ENCODE results near the gene TRAF1. TPM values are rescaled to one million over a fixed set of nuclear protein-coding genes. Genes with fewer than 3 reads are reported as not detected.

Gene TRAF1
- total and polyA plus RNA-seq, 10 of the 15 experiments (the other 5 are each of a cell fraction or from before 2014, with no cell fraction given), result 13.8 to 163 (median 128) TPM

- H3K4me2 ChIP-seq (ENCODE audit: control insufficient read depth, insufficient read depth), result peak overlapping the region; percentile 46; the same call in 1 of the 2 replicates
- CTCF ChIA-PET, result interaction anchor here (1.7 to 3.4 kb wide), 4 partner anchors 11 to 20 kb away, joined by 5 to 19 read pairs (median 12); no protein-coding TSS in a partner anchor
- no peak for ATAC-seq
Observed at GRCh38 chr9:120917929-120918762, 8.4 kb downstream of the TRAF1 start.

More at GRCh38 chr9:120917929-120918762, 8.4 kb downstream of the TRAF1 start:
- H3K27me3 ChIP-seq (replicated peaks in 1 of 2; ENCODE audit: control insufficient read depth in 2 of 2, insufficient read depth in 2 of 2, low read length in 1 of 2), result no peaks in the 10 kb centered on the region
- H2AFZ ChIP-seq (ENCODE audit: control insufficient read depth, low read depth, low read length), result no peak overlapping the region
- TF ChIP-seq PBX3 (IDR thresholded peaks at IDR 0.05; ENCODE audit: insufficient replicate concordance, low read depth, low read length) (no peak), POLR2AphosphoS5 (IDR thresholded peaks at IDR 0.05; ENCODE audit: low read length) (no peak), RELB (IDR thresholded peaks at IDR 0.05; ENCODE audit: low read depth) (no peak), LARP7 (IDR thresholded peaks at IDR 0.05) (no peak), CBX5 (IDR thresholded peaks at IDR 0.05; ENCODE audit: low read depth) (no peak), ZBED1 (IDR thresholded peaks at IDR 0.05; ENCODE audit: borderline replicate concordance) (no peak), NR2C2 (IDR thresholded peaks at IDR 0.05; ENCODE audit: borderline replicate concordance, control insufficient read depth, insufficient read length, low read depth) (no peak), SMAD5 (IDR thresholded peaks at IDR 0.05; ENCODE audit: low read depth) (no peak)
- TF ChIP-seq, protein P1, sequence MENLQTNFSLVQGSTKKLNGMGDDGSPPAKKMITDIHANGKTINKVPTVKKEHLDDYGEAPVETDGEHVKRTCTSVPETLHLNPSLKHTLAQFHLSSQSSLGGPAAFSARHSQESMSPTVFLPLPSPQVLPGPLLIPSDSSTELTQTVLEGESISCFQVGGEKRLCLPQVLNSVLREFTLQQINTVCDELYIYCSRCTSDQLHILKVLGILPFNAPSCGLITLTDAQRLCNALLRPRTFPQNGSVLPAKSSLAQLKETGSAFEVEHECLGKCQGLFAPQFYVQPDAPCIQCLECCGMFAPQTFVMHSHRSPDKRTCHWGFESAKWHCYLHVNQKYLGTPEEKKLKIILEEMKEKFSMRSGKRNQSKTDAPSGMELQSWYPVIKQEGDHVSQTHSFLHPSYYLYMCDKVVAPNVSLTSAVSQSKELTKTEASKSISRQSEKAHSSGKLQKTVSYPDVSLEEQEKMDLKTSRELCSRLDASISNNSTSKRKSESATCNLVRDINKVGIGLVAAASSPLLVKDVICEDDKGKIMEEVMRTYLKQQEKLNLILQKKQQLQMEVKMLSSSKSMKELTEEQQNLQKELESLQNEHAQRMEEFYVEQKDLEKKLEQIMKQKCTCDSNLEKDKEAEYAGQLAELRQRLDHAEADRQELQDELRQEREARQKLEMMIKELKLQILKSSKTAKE (IDR thresholded peaks at IDR 0.05; ENCODE audit: low read depth, poor library complexity, severe bottlenecking), result no peak
- no TSS peak for BruUV-seq (replicated peaks)
- H3K4me1 ChIP-seq (ENCODE audit: control insufficient read depth, insufficient read depth, low read length), result peaks cover 27% of the 10 kb centered on the region
- POLR2A ChIA-PET, result interaction anchor here (0.9 to 11.5 kb wide), 6 partner anchors 14 to 203 kb away, joined by 3 to 224 read pairs (median 6); no protein-coding TSS in a partner anchor
- H3K79me2 ChIP-seq (ENCODE audit: control insufficient read depth, insufficient read depth, low read length), result peaks cover 77% of the 10 kb centered on the region
- no peaks in the 10 kb centered on the region for H4K20me1 ChIP-seq (ENCODE audit: control insufficient read depth, insufficient read depth)
- H3K9ac ChIP-seq (ENCODE audit: control insufficient read depth, insufficient read depth, low read length), result no peak overlapping the region
- H3K9me3 ChIP-seq (replicated peaks; ENCODE audit: control insufficient read depth, insufficient read depth, low read length), result peaks cover 2% of the 10 kb centered on the region; the same call in 1 of the 3 replicates
- 89% methylated on average over 4 of the region's 4 CpGs for WGBS (ENCODE audit: insufficient coverage, insufficient replicate concordance, low lambda C conversion rate, missing lambda C conversion rate)
- H3K4me3 ChIP-seq, result peak overlapping the region; percentile 29; the same call in 1 of the 2 replicates
- FAIRE-seq, result no peak
- H3K36me3 ChIP-seq (ENCODE audit: control insufficient read depth in 2 of 2, insufficient read depth in 2 of 2, low read length in 1 of 2), result peaks cover 28 to 38% of the 10 kb centered on the region in 2 experiments
- in situ Hi-C loops (cut with MboI) (no loop called here), intact Hi-C loops (cut with micrococcal nuclease; ENCODE audit: unreplicated experiment) (no loop called here)
- no peak for DNase-seq (ENCODE audit: low read depth, low spot score)
- H3K27ac ChIP-seq (ENCODE audit: control insufficient read depth, insufficient read depth), result peak overlapping the region; percentile 4; the same call in 1 of the 2 replicates
- SMC1A ChIA-PET (ENCODE audit: uncharacterized antibody, unreplicated experiment), result interaction anchor here (1.0 to 26.1 kb wide), 7 partner anchors 12 to 64 kb away, joined by 3 to 522 read pairs (median 5); no protein-coding TSS in a partner anchor
- RAD21 ChIA-PET (ENCODE audit: unreplicated experiment), result interaction anchor here (11.9 kb wide), 1 partner anchor 16 kb away, joined by 196 read pairs; no protein-coding TSS in a partner anchor
